HepG2 (cell line): ENCODE measurements around the gene JSRP1. TPM values are rescaled to one million over a fixed set of nuclear protein-coding genes. Genes with fewer than 3 reads are reported as not detected.

Experiments used
- CEBPG ChIP-seq: IDR thresholded peaks from 2 replicates; pipeline ENCODE4 v1.6.1; 2016
- IRF2 ChIP-seq: IDR thresholded peaks from 2 replicates; pipeline ENCODE4 v1.6.1; 2018; ENCODE audit warnings: missing genetic modification reagents, missing compliant biosample characterization
- KAT7 ChIP-seq: IDR thresholded peaks from 2 replicates; pipeline ENCODE4 v1.6.1; 2018; ENCODE audit warnings: borderline replicate concordance, missing compliant biosample characterization
- MXD1 ChIP-seq: sonication (generic); formaldehyde crosslinking; IDR thresholded peaks from 2 replicates; pipeline ENCODE4 v1.4.0; 2020; ENCODE audit warnings: mild to moderate bottlenecking, missing genetic modification reagents
- SP2 ChIP-seq: sonication (generic); formaldehyde crosslinking; IDR thresholded peaks from 2 replicates; pipeline ENCODE4 v1.5.1; 2020; ENCODE audit warnings: mild to moderate bottlenecking, missing genetic modification reagents
- SRY ChIP-seq: sonication (generic); formaldehyde crosslinking; IDR thresholded peaks from 2 replicates; pipeline ENCODE4 v1.8.0; 2022; ENCODE audit warnings: mild to moderate bottlenecking, missing genetic modification reagents
- TP53 ChIP-seq: sonication (generic); formaldehyde crosslinking; conservative IDR thresholded peaks from 2 replicates; pipeline ENCODE4 v1.4.0; 2020; ENCODE audit warnings: missing genetic modification reagents
- ZFP90 ChIP-seq: sonication (generic); formaldehyde crosslinking; IDR thresholded peaks from 2 replicates; pipeline ENCODE4 v1.8.0; 2022; ENCODE audit warnings: missing genetic modification reagents, mild to moderate bottlenecking, inconsistent platforms, borderline replicate concordance
- ZNF253 ChIP-seq: sonication (generic); formaldehyde crosslinking; IDR thresholded peaks from 2 replicates; pipeline ENCODE4 v1.8.0; 2022; ENCODE audit warnings: mild to moderate bottlenecking, missing genetic modification reagents, borderline replicate concordance
- ZNF264 ChIP-seq: sonication (generic); formaldehyde crosslinking; IDR thresholded peaks from 2 replicates; pipeline ENCODE4 v1.4.0; 2020; ENCODE audit warnings: missing genetic modification reagents
- ZNF580 ChIP-seq: IDR thresholded peaks from 2 replicates; pipeline ENCODE4 v1.6.1; 2016; ENCODE audit warnings: low read depth, borderline replicate concordance
- ZSCAN22 ChIP-seq: sonication (generic); formaldehyde crosslinking; IDR thresholded peaks from 2 replicates; pipeline ENCODE4 v1.4.0; 2020; ENCODE audit warnings: mild to moderate bottlenecking, missing genetic modification reagents
- polyA plus RNA-seq, 8 experiments: library from polyadenylated mRNA; depleted of rRNA in 3 of 8; stranded (reverse) in 7 of 8; unstranded in 1 of 8; fragments of >200 nt; fragmentation: Illumina TruSeq in 4 of 8; extraction: Trizol in 4 of 8; gene quantifications; 2 replicates each; pipeline versions ENCODE4 v1.2.1 to v1.2.3, GENCODE V29; 2011 to 2016; ENCODE audit warnings: low read depth in 4 of 8, missing spikeins in 1 of 8, mixed read lengths in 1 of 8; ENCODE audit not compliant: insufficient read depth in 1 of 8
- total RNA-seq, 5 experiments: library from RNA; depleted of rRNA; stranded (reverse); fragments of >200 nt; fragmentation: Illumina TruSeq; extraction: Trizol; gene quantifications; 2 replicates each; pipeline ENCODE4 v1.2.3, GENCODE V29; 2016; ENCODE audit warnings: low read depth in 1 of 5
- TF ChIP-seq, protein P1 (sequence below): sonication (generic); formaldehyde crosslinking; IDR thresholded peaks from 2 replicates; pipeline ENCODE4 v1.4.0; 2020; ENCODE audit warnings: mild to moderate bottlenecking, missing genetic modification reagents, borderline replicate concordance
- TF ChIP-seq, protein P2 (sequence below), 2 experiments: fragments of 450-650 bp in 1 of 2; sonication (generic) in 1 of 2; formaldehyde crosslinking; IDR thresholded peaks; 2 replicates each; pipeline versions ENCODE4 v1.5.0 to v1.8.0; 2020 to 2022; ENCODE audit warnings: mild to moderate bottlenecking in 1 of 2, missing genetic modification reagents in 1 of 2
- TF ChIP-seq, protein P3 (sequence below), 2 experiments: sonication (generic) in 1 of 2; formaldehyde crosslinking in 1 of 2; IDR thresholded peaks; 2 replicates each; pipeline versions ENCODE4 v1.6.1 to v1.9.0; 2014 to 2022; ENCODE audit warnings: antibody characterized with exemption in 1 of 2, borderline replicate concordance in 1 of 2, inconsistent platforms in 1 of 2, low read depth in 1 of 2, missing genetic modification reagents in 1 of 2

Gene JSRP1
- total and polyA plus RNA-seq, 2 of the 13 experiments (the other 11 are each of a cell fraction or from before 2014, with no cell fraction given) = 0.16 to 0.38 TPM

DNA sequence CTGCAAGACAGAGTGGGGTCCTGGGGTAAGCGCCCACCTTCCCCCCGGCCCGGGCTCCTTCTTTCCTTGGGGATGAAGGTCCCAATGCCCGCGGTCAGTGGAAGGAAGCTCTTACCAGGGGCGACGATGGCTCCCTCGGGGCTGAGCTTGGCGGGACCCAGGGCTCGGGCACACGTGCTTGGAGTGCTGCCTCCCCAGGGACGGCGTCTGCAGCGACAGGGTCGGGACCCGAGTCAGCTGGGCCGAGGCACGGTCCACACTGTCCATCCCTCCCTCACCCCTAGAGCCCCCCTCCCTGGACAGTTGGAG, 3.5 kb downstream of the JSRP1 start (continued):
- TF ChIP-seq, protein P1, sequence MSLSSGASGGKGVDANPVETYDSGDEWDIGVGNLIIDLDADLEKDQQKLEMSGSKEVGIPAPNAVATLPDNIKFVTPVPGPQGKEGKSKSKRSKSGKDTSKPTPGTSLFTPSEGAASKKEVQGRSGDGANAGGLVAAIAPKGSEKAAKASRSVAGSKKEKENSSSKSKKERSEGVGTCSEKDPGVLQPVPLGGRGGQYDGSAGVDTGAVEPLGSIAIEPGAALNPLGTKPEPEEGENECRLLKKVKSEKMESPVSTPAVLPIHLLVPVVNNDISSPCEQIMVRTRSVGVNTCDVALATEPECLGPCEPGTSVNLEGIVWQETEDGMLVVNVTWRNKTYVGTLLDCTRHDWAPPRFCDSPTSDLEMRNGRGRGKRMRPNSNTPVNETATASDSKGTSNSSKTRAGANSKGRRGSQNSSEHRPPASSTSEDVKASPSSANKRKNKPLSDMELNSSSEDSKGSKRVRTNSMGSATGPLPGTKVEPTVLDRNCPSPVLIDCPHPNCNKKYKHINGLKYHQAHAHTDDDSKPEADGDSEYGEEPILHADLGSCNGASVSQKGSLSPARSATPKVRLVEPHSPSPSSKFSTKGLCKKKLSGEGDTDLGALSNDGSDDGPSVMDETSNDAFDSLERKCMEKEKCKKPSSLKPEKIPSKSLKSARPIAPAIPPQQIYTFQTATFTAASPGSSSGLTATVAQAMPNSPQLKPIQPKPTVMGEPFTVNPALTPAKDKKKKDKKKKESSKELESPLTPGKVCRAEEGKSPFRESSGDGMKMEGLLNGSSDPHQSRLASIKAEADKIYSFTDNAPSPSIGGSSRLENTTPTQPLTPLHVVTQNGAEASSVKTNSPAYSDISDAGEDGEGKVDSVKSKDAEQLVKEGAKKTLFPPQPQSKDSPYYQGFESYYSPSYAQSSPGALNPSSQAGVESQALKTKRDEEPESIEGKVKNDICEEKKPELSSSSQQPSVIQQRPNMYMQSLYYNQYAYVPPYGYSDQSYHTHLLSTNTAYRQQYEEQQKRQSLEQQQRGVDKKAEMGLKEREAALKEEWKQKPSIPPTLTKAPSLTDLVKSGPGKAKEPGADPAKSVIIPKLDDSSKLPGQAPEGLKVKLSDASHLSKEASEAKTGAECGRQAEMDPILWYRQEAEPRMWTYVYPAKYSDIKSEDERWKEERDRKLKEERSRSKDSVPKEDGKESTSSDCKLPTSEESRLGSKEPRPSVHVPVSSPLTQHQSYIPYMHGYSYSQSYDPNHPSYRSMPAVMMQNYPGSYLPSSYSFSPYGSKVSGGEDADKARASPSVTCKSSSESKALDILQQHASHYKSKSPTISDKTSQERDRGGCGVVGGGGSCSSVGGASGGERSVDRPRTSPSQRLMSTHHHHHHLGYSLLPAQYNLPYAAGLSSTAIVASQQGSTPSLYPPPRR (CRISPR knock-in tag) = 0 out of 2 replicates have a peak, but pooled peaks have one; percentile 35
- TF ChIP-seq SRY (CRISPR knock-in tag) = 0 out of 2 replicates have a peak, but pooled peaks have one; percentile 56
- TF ChIP-seq, protein P2, sequence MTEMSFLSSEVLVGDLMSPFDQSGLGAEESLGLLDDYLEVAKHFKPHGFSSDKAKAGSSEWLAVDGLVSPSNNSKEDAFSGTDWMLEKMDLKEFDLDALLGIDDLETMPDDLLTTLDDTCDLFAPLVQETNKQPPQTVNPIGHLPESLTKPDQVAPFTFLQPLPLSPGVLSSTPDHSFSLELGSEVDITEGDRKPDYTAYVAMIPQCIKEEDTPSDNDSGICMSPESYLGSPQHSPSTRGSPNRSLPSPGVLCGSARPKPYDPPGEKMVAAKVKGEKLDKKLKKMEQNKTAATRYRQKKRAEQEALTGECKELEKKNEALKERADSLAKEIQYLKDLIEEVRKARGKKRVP (CRISPR knock-in tag; IDR thresholded peaks at IDR 0.05) = no peak
- 0 out of 2 replicates have a peak, but pooled peaks have one; percentile 26 for TF ChIP-seq ZNF264 (CRISPR knock-in tag)
- TF ChIP-seq MXD1 = peak; percentile 39; the same call in 1 of the 2 replicates
- 0 out of 2 replicates have a peak, but pooled peaks have one; percentile 43 for TF ChIP-seq ZNF253
- TF ChIP-seq IRF2 (CRISPR knock-in tag) = no peak
- TF ChIP-seq ZNF580 = peak; percentile 19; the same call in 1 of the 2 replicates
- no peak for TF ChIP-seq ZFP90
- TF ChIP-seq CEBPG = no peak
- TF ChIP-seq TP53 (CRISPR knock-in tag) = 0 out of 2 replicates have a peak, but pooled peaks have one; percentile 20
- TF ChIP-seq, protein P3, sequence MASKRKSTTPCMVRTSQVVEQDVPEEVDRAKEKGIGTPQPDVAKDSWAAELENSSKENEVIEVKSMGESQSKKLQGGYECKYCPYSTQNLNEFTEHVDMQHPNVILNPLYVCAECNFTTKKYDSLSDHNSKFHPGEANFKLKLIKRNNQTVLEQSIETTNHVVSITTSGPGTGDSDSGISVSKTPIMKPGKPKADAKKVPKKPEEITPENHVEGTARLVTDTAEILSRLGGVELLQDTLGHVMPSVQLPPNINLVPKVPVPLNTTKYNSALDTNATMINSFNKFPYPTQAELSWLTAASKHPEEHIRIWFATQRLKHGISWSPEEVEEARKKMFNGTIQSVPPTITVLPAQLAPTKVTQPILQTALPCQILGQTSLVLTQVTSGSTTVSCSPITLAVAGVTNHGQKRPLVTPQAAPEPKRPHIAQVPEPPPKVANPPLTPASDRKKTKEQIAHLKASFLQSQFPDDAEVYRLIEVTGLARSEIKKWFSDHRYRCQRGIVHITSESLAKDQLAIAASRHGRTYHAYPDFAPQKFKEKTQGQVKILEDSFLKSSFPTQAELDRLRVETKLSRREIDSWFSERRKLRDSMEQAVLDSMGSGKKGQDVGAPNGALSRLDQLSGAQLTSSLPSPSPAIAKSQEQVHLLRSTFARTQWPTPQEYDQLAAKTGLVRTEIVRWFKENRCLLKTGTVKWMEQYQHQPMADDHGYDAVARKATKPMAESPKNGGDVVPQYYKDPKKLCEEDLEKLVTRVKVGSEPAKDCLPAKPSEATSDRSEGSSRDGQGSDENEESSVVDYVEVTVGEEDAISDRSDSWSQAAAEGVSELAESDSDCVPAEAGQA (IDR thresholded peaks at IDR 0.05; ENCODE audit: low read depth) = no peak
- TF ChIP-seq, protein P3 (CRISPR knock-in tag; IDR thresholded peaks at IDR 0.05; ENCODE audit: borderline replicate concordance) = peak; percentile 84; the same call in 1 of the 2 replicates
- no peak for TF ChIP-seq ZSCAN22 (CRISPR knock-in tag)
- TF ChIP-seq KAT7 (CRISPR knock-in tag) = 0 out of 2 replicates have a peak, but pooled peaks have one; percentile 32
- TF ChIP-seq SP2 (CRISPR knock-in tag) = 0 out of 2 replicates have a peak, but pooled peaks have one; percentile 31
